Measurements from ENCODE around the gene CDH18.
"Not testable (repeated sequence)": the region's sequence is repeated elsewhere in the genome, so short reads cannot be mapped to it uniquely, and the experiment has no call there.

The CDH18 gene

DNA sequence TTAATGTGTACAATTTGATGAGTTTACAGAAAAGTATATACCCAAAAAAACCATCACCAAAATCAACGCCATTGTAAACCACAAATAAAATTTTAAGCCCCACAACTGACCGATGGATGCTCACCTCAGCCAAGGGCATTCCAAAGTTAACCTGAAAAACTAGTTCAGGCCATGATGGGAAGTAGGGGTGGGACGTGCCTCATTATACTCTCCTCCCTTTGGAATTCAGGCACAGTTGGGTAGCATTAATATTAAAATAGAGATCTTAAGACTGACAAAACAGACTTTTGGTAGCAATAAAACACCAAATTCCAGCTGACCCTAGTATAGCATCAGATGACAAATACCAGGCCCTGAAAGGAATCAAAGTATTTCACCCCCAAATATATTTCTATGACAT lies 129.0 kb downstream of the CDH18 start:
- DNase-seq (ENCODE audit: low read depth), result no peak

GRCh38 chr5:19855931-19856330 lies 132.1 kb downstream of the CDH18 start:
- DNase-seq (ENCODE audit: low read depth), result no peak

- no peak for DNase-seq (ENCODE audit: low read depth)
Observed at GRCh38 chr5:19855453-19855852, 132.5 kb downstream of the CDH18 start.

DNA sequence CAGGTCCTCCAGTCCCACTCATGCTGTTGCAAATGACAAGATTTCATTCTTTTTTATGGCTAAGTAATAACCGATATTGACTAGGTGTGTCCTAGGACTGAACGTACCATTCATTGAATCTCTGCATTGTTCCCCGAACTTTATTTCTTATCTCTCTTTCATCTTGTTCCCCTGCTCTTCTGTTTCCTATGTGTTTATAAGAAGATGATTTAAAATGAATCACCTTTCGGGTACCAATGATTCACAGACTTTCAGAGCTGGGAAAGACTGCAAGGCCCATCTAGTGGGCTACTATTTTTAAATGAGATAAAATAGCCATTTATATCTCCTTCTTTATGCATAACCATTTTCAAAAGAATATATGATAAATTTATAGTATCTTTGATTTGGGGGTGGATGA lies 133.0 kb downstream of the CDH18 start:
- DNase-seq (ENCODE audit: low read depth), result no peak

- DNase-seq (ENCODE audit: low read depth), result no peak
Observed at GRCh38 chr5:19853616-19854240, 134.3 kb downstream of the CDH18 start.

GRCh38 chr5:19837536-19838174 lies 150.3 kb downstream of the CDH18 start:
- no peak for DNase-seq (ENCODE audit: low read depth)

DNA sequence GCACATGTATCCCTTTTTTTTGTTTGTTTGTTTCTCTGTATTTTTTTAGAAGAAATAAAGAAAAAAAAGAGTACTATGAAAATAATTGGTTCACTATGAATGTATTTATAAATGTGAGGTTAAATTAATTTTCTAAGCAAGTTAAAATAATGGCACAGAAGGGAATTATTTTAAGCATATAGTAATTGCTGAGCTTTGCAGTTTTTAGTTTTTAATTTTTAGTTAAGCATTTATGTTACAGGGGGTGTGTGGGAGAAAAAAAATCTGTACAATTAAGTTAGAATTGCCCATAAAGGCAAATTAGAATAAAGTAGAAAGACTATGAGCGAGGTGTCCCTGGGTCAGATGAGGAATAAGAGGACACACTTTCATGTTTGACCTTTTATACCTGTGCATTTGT lies 152.6 kb downstream of the CDH18 start:
- no peak for DNase-seq (ENCODE audit: low read depth)

DNA sequence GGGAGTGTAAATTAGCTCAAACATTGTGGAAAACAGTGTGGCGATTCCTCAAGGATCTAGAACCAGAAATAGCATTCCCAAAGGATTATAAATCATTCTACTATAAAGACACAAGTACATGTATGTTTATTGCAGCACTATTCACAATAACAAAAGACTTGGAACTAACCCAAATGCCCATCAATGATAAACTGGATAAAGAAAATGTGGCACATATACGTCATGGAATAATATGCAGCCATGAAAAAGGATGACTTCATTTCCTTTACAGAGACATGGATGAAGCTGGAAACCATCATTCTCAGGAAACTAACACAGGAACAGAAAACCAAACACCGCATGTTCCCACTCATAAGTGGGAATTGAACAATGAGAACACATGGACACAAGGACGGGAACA lies 175.3 kb downstream of the CDH18 start:
- DNase-seq (ENCODE audit: low read depth), result not testable (repeated sequence)

DNA sequence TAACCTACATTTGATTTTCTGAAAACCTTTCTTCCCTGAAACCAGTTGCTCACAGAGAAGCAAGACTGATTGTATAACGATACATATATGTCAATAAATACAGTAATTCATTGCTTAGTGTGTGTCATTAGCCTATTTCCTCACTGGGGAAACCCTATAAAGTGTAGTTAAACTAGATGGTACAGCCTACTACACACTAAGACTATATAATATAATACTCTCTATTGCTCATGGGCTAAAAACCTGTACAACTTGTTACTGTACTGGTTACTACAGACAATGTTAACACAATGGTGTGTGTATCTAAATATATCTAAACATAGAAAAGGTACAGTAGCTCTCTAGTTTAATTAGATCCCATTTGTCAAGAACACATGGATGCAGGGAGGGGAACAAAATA lies 181.2 kb downstream of the CDH18 start:
- DNase-seq (ENCODE audit: low read depth), result no peak

DNA sequence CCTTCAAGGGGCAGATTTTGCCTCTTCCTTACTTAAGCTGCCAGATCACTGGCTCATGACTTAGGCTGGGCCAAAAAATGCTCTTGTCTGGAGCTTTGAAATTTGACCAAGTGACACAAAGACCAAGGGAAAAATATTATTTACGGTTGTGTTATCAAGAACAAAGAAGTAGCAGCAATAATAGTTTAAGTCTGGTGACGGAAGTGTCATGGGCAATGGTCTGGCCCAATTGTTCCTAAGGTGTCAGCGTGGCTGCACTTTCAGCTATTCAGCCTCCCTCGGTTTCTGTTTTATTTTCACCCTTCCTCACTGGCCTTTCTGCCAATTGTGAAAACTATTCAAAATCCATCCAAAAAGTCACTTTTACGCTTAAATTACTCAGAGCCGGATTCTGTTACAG lies 185.3 kb downstream of the CDH18 start:
- DNase-seq (ENCODE audit: low read depth), result no peak

- DNase-seq (ENCODE audit: low read depth), result no peak
Observed at GRCh38 chr5:19795218-19795617, 192.8 kb downstream of the CDH18 start.

DNA sequence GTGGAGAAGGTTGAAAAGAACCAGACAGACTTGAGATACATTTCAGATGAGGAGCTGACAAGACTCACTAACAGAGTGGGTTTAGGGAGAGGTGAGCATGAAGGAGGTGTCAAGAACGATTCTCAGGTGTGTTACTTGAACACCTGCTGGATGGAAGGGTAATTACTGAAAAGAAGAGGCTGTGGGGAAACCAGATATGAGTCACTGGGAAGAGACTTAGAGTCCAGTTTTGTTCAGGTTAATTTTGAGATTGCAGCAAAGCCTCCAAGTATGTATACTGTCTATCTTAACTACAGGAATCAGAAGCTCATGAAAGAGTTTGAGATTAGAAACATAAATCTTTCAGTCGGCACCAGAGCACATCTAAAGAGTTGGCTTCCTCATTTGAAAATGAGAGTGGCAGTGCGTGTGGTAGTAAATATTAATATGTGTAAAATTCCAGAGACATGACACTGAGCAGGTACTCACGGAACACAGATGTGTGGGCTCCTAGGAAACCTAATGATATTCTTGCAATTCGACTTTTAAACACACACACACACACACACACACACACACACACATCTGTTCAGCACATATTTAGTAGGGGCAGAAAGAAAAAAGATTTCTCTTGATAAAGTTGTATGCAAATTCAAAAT lies 197.1 kb downstream of the CDH18 start:
- no peak for DNase-seq (ENCODE audit: low read depth)

DNA sequence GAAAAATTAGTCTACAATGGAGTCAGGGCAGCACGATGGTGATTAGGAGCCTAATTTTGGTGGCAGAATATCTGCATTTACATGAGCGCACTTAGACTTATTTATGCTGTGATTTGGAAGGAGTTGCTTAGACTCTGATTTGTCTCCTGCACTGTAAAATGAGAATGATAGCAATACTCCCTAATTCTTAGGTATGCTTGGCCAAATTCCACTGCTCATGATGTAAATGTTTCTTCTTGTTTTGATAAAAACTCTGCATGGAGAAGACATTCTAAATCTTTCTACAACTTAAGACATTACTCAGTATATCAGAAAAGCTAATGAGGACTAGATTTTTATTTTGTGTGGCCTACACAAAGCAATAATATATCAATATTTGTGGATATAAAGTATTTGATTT lies 205.4 kb downstream of the CDH18 start:
- no peak for DNase-seq (ENCODE audit: low read depth)

GRCh38 chr5:19777363-19777762 lies 210.6 kb downstream of the CDH18 start:
- DNase-seq (ENCODE audit: low read depth), result no peak

DNA sequence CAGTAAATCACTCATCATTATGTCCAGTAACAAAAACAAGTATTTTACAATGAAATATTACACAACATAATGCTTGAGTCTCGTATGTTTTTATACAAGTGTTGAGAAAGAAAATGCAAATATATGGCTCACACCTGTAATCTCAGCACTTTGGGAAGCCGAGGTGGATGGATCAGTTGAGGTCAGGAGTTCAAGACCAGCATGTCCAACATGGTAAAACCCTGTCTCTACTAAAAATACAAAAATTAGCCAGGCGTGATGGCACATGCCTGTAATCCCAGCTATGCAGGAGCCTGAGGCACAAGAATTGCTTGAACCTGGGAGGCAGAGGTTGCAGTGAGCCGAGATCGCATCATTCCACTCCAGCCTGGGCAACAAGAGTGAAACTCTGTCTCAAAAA lies 211.1 kb downstream of the CDH18 start:
- DNase-seq (ENCODE audit: low read depth), result not testable (repeated sequence)

DNA sequence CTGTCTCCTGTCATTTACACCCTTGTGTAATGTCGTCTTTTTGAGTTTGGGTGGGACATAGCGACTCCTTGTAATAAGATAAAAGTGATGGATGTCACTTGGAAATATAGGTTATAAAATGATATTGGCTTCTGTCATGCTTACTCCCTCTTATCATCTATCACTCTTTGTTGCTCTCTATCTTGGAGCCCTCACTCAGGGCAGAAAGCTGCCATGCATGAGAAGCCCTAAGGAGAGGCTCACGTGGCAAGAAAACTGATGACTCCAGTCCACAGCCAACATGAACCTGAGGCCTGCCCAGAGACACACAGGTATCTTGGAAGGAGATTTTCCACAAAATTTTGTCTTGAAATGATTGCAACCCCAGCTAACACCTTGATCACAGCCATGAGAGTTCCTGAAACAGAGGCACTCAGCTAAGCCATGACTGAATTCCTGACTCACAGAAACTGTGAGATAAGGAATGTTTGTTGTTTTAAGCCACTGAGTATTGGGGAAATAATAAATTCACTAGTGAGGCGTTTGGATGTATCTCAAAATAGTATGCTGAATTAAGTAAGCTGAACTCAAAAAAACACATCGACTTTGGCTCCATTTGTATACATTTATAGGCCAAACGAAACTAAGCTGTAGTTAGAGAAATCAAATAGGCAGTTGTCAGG lies 216.7 kb downstream of the CDH18 start:
- no peak for DNase-seq (ENCODE audit: low read depth)

DNA sequence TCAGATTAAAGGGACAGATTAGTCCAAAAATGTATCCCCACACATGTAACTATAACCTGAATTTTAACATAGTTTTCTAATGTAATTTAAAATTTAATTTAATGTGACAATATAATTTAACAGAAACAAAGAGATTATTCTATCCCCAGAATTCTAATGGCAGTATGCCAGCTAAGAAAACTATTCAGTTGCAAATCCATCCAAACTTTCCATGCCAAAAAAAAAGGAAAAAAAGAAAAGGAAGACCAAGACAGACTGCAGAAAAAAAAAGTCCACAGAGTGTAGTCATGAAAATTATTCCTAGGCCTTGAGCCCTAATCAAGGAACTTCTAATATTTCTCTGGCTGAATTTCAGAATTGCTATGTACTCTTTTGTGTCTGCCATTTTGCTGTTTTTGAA lies 217.6 kb downstream of the CDH18 start:
- no peak for DNase-seq (ENCODE audit: low read depth)

- no peak for DNase-seq (ENCODE audit: low read depth)
Observed at GRCh38 chr5:19767987-19768386, 220.0 kb downstream of the CDH18 start.

DNA sequence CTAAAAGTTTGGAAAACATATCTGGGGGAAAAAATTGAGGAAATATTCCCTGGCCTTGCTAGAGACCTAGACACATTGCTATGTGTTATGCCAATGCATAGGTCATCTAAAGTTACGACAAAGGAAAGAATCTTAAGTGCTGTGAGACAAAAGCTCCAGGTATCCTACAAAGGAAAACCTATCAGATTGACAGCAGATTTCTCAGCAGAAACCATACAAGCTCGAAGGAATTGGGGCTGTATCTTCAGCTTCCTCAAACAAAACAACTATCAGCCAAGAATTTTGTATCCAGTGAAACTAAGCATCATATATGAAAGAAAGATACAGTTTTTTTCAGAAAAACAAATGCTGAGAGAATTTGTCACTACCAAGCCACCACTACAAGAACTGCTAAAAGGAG lies 234.4 kb downstream of the CDH18 start:
- DNase-seq (ENCODE audit: low read depth), result no peak

DNA sequence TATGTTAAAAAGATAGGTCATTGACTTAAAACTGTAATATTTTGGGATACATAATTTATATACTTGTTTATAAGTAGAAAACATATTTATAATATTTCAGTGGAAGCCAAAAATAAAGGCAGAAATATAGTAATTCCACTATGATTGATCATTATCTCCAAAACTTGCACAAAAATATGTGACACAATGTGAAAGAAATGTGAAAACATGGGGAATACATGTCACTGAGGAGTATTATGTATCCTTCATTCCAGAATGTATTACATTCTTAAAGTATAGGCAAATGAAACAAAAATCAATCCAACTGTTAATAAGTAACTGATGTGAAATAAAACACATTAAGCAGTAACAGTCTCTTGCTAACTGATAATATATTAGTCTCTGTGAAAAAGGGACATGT lies 236.7 kb downstream of the CDH18 start:
- no peak for DNase-seq (ENCODE audit: low read depth)

DNA sequence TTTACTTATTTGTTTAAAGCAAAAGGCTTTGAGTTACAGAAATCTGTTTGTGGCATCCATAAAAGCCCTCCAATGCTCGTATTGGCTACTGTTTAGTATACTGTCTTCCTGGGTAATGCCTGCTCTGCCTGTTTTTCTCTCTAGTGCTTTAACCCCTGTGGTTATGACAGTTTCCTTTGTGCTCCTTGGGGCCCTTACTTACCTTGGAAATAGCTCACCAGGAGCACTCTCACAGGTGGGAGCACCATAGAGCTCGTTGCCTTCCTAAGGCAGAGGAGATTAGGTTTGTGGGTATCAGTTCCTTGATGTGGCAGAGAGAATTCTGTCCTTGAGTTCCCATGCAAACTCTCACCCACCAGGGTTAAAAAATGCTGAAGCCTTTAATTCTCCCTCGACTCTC lies 242.8 kb downstream of the CDH18 start:
- no peak for DNase-seq (ENCODE audit: low read depth)

GRCh38 chr5:19739671-19740070 lies 248.3 kb downstream of the CDH18 start:
- no peak for DNase-seq (ENCODE audit: low read depth)

GRCh38 chr5:19734776-19735175 lies 253.2 kb downstream of the CDH18 start:
- no peak for DNase-seq (ENCODE audit: low read depth)
